GM19043 (cell line): ENCODE results near the gene ADAM8.
"Not testable (repeated sequence)": the region's sequence is repeated elsewhere in the genome, so short reads cannot be mapped to it uniquely, and the experiment has no call there.

Experiments
- ATAC-seq: cut with Tn5 transposase; IDR thresholded peaks from one replicate; pipeline ENCODE4 v1.9.1; 2021; ENCODE audit warnings: low read depth; ENCODE audit not compliant: unreplicated experiment

The ADAM8 gene

DNA sequence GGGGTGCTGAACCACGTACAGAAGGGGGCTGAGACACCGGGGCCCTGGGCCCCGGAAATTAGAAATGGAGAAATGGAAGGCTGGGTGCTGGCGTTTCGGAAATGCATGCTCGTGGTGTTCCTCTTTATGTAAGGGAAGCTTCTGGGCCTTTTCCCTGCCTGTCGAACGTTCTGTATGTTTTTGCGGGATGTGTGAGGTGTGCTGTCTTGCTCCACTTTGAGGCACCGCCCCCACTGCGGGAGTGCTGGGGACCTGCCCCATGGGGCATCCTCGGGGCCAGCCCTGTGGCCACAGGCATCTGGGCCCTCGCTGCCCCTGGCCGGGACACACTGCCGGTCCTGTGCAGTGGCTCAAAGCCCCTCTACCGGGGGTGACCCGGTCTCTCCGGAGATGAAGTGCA lies 40.7 kb downstream of the ADAM8 start:
- no peak for ATAC-seq

DNA sequence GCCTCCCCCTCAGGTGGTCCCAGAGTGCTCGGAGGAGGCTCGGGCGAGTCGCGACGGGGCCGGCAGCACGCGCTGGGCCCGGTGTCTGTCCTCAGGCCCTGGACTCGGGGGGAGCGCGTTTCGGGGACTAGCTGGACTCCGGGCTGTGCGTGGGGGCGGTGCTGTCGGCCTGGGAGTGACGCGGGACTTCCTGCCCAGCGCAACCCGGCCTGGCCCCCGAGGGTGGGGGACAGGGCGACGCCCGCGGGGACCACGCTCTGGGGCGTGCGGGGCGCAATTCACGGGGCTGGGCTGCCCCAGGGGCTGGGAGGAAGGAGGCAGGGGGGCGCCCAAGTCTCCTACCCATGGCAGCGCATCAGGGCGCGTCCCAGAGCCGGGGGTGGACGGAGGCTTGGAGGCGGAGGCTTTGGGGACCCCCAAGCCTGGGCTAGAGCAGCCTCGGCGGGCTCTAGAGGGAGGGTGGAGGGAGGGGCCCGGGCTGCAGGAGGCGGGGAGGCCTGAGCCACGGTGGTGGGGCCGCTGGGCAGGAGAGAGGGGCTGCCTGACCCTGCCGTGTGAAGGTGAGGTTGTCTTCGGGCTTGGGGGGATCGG lies 41.3 kb downstream of the ADAM8 start:
- no peak for ATAC-seq

DNA sequence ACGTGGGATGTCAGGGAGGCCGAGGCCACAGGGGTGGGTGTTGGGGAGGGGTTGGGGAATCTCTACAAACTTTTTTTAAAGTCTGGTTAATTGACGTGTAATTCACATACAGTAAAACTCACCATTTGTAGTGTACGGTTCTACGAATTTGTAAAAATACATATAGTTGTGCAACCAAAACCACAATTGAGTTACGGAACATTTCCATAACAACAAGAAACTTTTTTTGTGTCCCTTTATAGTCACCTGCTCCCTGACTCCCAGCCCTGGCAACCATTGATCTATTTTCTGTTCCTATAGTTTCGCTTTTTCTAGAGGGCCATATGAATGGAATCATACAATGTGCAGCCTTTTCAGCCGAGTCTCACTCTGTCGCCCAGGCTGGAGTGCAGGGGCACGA lies 41.9 kb downstream of the ADAM8 start:
- not testable (repeated sequence) for ATAC-seq

DNA sequence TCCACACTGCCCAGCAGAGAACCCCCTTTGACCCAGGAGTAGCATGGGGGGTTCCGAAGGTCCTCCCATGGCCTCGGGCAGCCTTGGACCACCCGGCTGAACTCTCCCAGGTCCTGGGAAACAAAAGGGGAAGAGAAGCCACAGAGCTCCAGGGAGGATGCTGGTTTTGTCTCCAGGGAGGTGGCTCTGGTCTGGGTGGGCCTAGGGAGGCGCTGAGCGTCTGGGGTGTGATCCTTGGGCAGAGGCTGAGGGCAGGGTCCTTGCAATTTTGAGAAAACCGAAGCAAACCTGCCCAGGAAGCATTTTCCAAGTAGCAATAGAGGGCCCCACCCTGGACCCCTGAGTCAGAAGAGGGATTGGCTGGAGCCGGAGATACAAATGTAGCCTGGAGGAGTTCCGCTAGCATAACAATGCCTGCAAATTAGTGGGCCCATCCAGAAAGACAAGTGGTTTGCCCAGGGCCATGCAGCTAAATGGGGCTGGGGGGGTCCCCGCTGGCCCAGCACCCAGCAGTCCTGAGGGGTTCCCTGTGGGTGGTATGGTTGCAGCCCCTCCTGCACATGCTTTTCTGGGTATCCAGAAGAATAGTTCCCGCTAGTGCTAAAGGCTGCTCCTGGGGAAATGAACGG lies 44.6 kb downstream of the ADAM8 start:
- no peak for ATAC-seq

DNA sequence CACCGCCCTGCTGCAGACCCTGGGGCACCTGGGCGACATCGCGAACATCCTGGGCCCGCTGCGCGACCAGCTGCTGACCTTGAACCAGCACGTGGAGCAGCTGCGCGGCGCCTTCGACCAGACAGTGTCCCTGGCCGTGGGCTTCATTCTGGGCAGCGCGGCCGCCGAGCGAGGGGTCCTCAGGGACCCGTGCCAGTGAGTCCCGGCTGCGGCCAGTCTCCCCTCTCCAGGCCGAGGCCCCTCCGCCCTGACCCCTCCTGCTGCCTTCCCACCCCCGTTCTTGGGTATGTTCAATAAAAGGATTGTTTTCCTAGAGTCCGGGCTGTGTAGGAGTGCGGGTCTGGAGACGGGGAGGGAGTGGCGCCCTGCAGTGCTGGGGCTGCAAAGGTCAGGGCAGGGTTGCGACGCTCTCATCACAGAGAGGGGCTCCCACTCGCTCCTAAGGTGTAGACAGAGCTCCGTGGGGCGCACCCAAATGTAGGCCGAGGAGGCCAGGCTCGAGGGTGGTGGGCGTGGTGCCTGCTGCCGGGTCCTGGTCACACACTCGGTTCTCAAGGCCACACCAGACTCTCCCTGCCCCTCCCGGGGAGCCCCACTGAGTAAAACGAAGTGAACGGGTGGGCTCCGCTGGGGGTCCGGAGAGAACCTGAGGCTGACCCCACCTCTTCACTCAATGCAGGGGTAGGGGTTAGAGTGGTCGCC lies 45.3 kb downstream of the ADAM8 start:
- ATAC-seq = no peak

DNA sequence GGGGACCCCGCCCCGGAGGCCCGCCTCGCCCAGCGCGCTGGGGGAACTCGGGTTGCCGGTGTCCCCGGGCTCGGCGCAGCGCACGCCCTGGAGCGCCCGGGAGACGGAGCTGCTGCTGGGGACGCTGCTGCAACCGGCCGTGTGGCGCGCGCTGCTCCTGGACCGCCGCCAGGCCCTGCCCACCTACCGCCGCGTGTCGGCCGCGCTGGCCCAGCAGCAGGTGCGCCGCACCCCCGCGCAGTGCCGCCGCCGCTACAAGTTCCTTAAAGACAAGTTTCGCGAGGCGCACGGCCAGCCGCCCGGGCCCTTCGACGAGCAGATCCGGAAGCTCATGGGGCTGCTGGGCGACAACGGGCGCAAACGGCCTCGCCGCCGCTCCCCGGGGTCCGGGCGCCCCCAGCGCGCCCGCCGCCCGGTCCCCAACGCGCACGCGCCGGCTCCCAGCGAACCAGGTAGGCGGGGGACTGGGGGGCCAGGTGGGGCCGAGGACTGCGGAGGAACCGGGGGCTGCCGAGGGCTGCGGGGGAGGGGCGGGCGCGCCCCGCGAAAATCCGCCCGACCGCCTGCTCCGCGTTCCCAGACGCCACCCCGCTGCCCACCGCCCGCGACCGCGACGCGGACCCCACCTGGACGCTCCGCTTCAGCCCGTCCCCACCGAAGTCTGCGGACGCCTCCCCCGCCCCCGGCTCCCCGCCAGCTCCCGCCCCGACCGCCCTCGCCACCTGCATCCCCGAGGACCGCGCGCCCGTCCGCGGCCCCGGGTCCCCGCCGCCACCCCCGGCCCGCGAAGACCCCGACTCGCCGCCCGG lies 46.1 kb downstream of the ADAM8 start:
- ATAC-seq = no peak

DNA sequence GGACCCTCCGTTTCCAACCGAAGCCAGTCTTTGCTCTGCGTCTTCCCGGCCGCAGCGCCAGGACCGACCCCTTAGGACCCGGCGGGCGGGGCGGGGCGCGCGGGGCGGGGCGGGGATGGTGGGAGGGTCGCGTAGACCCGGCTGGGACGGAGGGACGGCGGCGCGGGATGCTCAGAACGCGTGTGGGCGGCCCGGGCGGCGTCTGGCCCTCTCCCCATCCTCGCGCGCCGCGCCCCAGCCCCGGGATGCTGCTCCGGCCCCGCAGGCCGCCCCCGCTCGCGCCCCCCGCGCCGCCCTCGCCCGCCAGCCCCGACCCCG lies 46.7 kb downstream of the ADAM8 start, which contains the start of gene UTF1:
Gene UTF1 (plus strand): TSS at position 174 of the 318 bp plus-strand sequence. CDS start 72 bp downstream, at position 246.
- ATAC-seq = no peak

DNA sequence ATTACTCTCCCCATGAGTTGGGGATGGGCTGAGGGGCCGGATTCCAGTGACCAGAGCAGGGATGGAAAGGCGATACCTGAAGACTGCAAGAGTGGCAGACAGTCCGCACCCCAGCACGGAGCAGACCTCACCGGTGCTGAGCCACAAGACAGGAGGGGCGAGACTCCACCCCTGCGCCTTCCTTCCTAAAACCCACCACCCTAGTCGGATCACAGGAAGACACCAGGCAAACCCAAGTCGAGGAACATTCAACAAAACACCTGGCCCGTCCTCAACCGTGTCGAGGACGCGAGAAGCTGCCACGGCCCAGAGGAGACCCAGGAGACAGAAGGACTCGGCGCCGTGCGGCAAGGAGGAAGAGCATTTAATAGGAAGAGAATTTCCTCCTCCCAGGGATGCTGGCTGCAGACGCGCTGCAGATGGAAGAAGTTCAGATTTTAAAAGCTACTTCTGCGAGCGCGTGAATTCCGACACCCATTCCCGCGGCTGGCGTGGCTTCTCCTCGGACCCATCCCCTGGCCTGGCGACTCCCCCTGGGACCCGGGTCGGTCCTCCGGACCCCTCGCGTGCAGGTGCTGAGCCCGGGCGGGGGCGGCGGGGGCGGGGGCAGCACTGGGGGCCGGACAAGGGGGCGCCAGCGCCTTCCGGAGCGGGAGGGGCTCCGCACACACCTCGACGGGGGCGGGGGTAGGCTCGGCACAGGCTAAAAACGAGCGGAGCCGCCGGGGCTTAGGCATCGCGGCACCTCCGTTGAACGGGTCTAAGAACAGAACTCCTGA lies 47.2 kb downstream of the ADAM8 start:
- ATAC-seq = no peak

DNA sequence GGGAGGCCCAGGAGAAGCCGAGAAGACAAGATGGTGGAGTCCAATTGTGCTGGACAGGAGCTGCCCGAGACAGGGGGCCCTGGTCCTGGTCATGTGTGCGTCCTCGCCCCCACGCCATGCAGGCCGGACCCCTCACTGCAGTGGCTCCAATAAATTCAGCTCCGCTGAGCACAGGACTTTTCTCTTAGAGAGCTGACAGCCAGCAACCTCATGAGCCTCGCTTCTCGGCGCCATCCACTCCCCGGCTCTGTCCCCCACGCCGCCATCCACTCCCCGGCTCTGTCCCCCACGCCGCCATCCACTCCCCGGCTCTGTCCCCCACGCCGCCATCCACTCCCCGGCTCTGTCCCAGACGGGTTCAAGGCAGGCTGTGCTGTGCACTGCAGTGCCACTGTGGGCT lies 49.4 kb downstream of the ADAM8 start:
- no peak for ATAC-seq

DNA sequence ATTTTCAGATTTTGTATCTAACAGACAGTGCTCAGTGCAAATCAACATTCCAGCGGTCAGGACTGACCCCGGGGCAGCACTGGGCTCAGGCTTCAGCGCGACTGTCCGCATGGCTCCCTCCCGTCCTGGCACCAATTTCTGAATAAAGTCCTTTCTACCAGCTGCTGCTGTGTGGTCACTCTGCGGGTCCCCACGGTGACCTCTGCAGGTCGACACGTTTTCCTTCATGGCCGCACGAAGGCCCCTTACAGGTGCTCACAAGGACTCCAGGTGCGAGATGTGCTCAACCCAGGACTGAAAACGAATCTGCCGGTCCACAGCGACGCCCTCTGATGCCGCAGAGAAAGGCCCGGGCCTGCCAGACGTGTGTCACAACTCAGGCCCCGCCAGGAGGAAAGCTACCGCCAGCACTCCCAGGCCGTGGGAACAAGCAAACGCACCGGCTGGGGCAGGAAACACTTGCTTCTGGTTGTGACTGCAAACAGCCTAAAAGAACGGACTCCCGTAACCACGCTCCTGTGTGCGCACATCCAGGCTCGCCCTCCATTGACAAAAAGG lies 50.3 kb downstream of the ADAM8 start:
- ATAC-seq = no peak

DNA sequence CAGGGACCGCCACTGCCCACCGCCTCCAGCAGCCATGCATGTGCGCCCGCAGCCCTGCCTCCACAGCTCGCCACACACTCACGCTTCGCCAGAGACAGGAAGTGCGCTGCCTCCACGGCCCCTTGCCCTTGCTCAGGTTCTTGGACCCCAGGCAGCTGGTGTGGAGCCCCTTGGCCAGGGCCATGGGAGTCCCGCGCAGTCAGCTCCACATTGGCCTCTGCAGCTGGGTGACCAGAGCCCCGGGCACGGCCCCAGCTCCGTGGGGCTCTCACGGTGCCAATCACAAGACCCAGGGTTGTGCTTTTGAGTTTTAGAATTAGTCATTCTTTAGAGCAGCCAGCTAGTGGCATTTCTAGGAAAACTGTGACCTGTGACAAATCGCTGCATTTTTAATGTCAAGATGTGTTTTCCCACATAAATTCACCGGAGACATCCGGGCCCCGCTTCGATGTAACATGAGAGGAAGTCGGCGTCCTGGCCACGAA lies 50.9 kb downstream of the ADAM8 start:
- ATAC-seq = no peak

DNA sequence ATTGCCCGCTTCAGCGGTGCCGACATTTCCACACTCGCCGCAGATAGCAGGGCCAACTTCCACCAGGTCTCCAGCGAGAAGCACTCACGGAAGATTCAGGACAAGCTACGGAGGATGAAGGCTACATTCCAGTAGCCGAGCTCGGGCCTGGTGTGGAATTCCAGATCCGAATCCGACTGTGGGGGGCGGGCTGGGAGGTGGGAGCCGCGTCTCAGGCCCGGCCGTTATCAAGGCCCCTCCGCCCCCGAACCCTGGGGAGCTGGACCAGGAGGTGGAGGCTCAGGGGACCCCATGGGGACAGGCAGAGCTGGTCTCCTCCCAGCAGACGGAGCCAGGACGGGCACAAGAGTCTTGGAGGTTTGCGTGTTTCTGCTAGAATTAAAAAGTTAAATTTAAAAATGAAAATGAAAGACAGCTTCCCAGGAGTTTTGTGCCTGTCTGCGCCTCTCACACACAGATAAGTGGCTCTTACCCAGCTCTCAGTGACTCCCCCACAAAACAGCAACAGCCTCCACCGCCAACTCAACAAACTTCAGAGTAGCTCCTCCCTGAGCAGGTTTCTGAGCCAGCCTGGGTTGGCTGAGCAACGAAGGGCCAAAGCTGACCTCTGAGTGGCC lies 51.8 kb downstream of the ADAM8 start:
- ATAC-seq = no peak

DNA sequence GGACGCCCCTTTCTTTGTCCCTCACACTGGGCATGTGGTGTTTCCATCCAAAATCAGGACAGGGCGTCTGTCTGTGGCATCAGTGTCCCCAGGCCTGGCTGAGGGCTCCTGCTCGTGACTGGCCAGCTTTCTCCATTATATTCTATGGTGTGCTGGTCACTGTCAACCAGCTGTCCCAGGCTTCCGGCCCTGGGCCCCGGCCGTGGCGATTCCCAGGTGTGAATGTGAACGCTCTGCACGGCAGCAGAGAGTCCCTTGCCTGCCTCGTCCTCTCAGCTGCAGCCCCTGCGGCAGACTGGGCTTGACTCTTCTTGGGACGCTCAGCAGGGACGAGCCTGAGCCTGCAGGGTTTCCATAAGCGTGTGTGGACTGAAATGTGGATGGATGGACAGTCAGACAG lies 52.6 kb downstream of the ADAM8 start:
- ATAC-seq = no peak

DNA sequence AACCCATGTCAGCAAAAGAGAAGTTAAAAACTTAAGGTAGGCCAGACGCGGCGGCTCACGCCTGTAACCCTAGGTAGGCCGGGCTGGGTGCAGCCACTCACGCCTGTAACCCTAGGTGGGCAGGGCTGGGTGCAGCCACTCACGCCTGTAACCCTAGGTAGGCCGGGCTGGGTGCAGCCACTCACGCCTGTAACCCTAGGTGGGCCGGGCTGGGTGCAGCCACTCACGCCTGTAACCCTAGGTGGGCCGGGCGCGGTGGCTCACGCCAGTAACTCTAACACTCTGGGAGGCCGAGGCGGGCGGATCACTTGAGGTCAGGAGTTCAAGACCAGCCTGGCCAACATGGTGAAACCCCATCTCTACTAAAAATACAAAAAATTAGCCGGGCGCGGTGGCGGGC lies 54.9 kb downstream of the ADAM8 start:
- not testable (repeated sequence) for ATAC-seq

DNA sequence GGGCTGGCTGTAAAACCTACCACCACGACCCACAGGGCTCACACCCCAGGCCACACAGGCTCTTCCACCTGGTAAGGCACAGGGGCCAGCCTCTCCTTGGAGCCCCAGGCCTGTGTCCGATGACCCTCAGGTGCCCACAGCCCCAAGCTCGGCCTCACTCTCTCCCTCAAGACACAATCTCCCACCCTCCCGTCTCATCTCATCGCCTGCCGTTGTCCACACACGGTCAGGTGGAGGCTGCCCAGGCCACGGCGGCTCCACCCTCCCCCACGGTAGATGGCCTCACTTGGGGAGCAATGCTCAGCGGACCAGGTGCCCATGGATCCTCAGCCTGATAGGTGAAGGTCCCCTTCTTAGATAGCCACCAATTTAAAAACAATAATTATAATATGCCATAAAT lies 55.3 kb downstream of the ADAM8 start:
- ATAC-seq = no peak

DNA sequence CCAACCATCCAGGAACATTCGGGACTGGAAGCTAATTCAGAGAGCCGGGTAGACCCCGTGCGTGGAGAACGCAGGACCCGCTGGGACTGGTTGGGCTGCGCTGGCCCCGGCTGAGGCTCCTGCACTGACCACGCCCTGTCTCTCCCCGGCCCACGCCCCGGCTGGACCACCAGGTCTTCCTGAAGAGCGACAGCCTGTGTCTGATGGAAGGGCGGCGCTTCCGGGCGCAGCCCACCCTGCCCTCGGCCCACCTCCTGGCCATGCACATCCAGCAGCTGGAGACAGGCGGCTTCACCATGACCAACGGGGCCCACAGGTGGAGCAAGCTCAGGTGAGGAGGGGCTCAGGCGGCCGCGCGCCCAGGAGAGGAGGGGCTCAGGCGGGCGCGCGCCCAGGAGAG lies 56.9 kb downstream of the ADAM8 start:
- ATAC-seq = no peak

DNA sequence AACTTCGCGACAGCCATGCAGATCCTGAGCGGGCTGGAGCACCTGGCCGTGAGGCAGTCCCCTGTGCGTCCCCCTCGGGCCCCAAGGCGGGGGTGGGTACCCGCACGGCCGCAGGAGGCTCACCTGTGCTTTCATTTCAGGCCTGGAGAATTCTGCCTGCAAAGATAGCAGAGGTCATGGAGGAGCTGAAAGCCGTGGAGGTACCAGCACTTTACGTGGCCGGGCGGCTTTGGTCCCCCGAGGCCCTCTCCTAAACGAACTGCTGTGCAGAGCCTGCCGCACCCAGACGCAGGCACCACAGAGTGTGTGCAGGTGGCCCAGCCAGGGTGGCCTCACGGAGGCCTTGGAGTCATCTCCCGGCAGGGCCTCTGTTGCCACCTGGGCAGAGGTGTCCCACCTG lies 57.8 kb downstream of the ADAM8 start:
- no peak for ATAC-seq

DNA sequence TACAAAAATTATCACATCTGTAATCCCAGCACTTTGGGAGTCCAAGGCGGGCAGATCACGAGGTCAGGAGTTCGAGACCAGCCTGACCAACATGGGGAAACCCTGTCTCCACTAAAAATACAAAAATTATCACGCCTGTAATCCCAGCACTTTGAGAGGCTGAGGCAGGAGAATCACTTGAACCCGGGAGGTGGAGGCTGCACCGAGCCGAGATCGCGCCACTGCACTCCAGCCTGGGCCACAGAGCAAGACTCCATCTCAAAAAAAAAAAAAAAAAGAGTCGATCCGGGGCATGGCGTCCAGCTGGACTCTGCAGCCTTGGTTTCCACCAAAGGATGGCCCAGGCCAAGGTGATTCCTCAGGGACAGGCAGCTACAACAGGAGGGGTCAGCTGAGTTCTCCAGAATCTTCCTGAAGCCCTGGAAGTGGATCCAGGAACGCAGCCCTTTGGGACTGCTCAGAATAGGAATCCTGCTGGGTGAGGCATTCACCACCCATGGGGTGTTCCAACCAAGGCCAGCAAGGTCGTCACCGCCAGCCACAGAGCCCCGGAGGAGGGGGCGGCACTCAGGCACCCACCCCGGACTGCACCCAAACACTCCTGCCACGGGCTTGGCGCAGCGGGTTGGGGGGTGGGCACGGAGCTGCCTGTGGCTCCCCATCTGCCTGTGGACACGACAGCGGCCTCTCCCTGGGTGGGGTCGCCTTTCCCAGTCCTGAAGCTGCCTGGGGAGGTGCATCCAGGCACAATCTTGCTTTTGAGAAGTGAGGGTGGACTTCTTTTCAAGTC lies 58.7 kb downstream of the ADAM8 start:
- no peak for ATAC-seq

DNA sequence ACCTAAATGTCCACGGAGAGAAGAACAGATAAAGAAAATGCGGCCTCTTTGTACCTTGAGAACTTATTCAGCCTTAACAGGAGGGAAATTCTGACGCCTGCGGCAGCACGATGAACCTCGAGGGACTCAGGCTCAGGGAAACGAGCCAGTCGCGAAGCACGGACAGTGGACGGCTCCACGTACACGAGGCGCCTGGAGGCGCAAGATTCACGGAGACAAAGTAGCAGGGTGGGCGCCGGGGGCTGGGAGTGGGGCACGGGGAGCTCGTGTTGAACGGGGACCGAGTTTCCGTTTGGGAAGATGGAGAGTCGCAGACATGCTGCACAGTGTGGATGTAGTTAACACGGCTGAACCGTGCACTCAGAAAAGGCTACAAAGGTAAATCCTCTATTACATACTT lies 59.9 kb downstream of the ADAM8 start:
- ATAC-seq = no peak
